ENCODE results near the gene COL27A1. TPM values are rescaled to one million over a fixed set of nuclear protein-coding genes. Genes with fewer than 3 reads are reported as not detected.

The COL27A1 gene
- total RNA-seq, 2 experiments from 2014 or later: 0.87 to 1.2 TPM

- Histone ChIP-seq H3K9me3 (ENCODE audit: control insufficient read depth in 1 of 2, insufficient read depth in 1 of 2, low read length in 2 of 2) (no peaks in the 10 kb centered on the region), H3K27ac (ENCODE audit: low read depth in 1 of 2, low read length in 2 of 2) (no peak overlapping the region), H3K36me3 (ENCODE audit: insufficient read depth, low read length) (no peaks in the 10 kb centered on the region), H3K4me1 (ENCODE audit: insufficient read depth, low read length) (no peaks in the 10 kb centered on the region), H3K27me3 (ENCODE audit: control insufficient read depth in 1 of 2, insufficient read depth in 2 of 2, low read length in 2 of 2) (no peaks in the 10 kb centered on the region), H3K4me3 (ENCODE audit: low read length) (no peak overlapping the region)
- TF ChIP-seq, protein P1, sequence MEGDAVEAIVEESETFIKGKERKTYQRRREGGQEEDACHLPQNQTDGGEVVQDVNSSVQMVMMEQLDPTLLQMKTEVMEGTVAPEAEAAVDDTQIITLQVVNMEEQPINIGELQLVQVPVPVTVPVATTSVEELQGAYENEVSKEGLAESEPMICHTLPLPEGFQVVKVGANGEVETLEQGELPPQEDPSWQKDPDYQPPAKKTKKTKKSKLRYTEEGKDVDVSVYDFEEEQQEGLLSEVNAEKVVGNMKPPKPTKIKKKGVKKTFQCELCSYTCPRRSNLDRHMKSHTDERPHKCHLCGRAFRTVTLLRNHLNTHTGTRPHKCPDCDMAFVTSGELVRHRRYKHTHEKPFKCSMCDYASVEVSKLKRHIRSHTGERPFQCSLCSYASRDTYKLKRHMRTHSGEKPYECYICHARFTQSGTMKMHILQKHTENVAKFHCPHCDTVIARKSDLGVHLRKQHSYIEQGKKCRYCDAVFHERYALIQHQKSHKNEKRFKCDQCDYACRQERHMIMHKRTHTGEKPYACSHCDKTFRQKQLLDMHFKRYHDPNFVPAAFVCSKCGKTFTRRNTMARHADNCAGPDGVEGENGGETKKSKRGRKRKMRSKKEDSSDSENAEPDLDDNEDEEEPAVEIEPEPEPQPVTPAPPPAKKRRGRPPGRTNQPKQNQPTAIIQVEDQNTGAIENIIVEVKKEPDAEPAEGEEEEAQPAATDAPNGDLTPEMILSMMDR (IDR thresholded peaks at IDR 0.05): no peak
- no peaks in the 10 kb centered on the region for H3K9me3 Mint-ChIP-seq
- no peak overlapping the region for H3K27ac Mint-ChIP-seq
- intact Hi-C loops (cut with DNase I, micrococcal nuclease): no loop called here
- ChIA-PET CTCF (no interaction called here), POLR2A (no interaction called here)
- no peaks in the 10 kb centered on the region for H3K36me3 Mint-ChIP-seq (ENCODE audit: low read depth)
- H3K4me3 Mint-ChIP-seq: no peak overlapping the region
- no peaks in the 10 kb centered on the region for H3K4me1 Mint-ChIP-seq (ENCODE audit: low read depth)
- no peak for ATAC-seq (ENCODE audit: poor library complexity)
- peaks cover 4% of the 10 kb centered on the region for H3K27me3 Mint-ChIP-seq
- no peak for DNase-seq
Observed at GRCh38 chr9:114181607-114182409, 26.5 kb downstream of the COL27A1 start.

DNA sequence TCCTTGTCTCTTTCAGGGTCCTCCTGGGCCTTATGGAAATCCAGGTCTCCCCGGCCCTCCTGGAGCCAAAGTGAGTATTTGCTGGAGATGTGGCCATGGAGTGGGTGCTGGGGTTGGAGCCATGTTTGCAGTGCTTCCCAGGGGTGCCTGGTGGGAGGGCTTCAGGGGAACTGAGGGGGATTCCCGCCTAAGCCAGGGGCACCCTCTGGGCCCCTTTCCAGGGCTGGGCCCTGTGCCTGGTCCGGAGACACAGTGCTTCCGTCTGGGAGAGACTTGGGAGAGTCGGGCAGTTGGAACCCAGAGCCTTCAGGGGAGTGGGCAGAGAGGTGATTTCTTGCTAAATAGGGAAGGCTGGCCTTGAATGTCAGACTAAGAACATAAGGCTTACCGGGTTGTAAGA is 27.7 kb downstream of the COL27A1 start:
- no peaks in the 10 kb centered on the region for H3K36me3 Mint-ChIP-seq (ENCODE audit: low read depth)
- DNase-seq (no peak), ATAC-seq (ENCODE audit: poor library complexity) (no peak)
- no peaks in the 10 kb centered on the region for H3K4me1 ChIP-seq (ENCODE audit: insufficient read depth, low read length)
- intact Hi-C loops (cut with DNase I, micrococcal nuclease): no loop called here
- H3K27me3 ChIP-seq (ENCODE audit: control insufficient read depth in 1 of 2, insufficient read depth in 2 of 2, low read length in 2 of 2): no peaks in the 10 kb centered on the region
- H3K27ac Mint-ChIP-seq: no peak overlapping the region
- TF ChIP-seq, protein P1 (IDR thresholded peaks at IDR 0.05): no peak
- H3K36me3 ChIP-seq (ENCODE audit: insufficient read depth, low read length): no peaks in the 10 kb centered on the region
- H3K4me3 Mint-ChIP-seq: no peak overlapping the region
- CTCF ChIA-PET: no interaction called here
- H3K4me1 Mint-ChIP-seq (ENCODE audit: low read depth): no peaks in the 10 kb centered on the region
- H3K9me3 ChIP-seq (ENCODE audit: control insufficient read depth in 1 of 2, insufficient read depth in 1 of 2, low read length in 2 of 2): no peaks in the 10 kb centered on the region
- H3K27me3 Mint-ChIP-seq: no peaks in the 10 kb centered on the region
- POLR2A ChIA-PET: no interaction called here
- H3K9me3 Mint-ChIP-seq: no peaks in the 10 kb centered on the region
- H3K27ac ChIP-seq (ENCODE audit: low read depth in 1 of 2, low read length in 2 of 2): no peak overlapping the region
- no peak overlapping the region for H3K4me3 ChIP-seq (ENCODE audit: low read length)

DNA sequence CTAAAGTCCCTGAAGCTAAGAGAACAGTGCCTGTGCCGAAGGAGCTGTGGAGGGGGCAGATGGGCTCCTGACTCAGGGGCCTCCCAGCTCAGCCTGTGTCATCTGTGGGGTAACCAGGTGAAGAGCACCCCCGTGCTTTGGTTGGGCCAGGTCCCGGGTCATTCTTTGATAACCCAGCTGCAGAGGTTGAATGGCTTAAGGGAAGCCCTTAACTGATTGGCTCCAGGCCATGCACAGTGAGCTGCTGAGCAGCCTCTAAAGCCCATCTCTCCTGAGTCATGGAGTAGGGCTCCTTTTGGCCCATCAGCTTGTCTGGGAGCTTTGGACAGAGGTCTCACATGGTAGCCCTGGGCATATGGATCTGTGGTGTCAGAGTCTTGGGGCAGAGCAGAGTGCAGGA is 28.7 kb downstream of the COL27A1 start:
- Histone ChIP-seq H3K9me3 (ENCODE audit: control insufficient read depth in 1 of 2, insufficient read depth in 1 of 2, low read length in 2 of 2) (no peaks in the 10 kb centered on the region), H3K36me3 (ENCODE audit: insufficient read depth, low read length) (no peaks in the 10 kb centered on the region), H3K27me3 (ENCODE audit: control insufficient read depth in 1 of 2, insufficient read depth in 2 of 2, low read length in 2 of 2) (no peaks in the 10 kb centered on the region), H3K27ac (ENCODE audit: low read depth in 1 of 2, low read length in 2 of 2) (no peak overlapping the region), H3K4me3 (ENCODE audit: low read length) (no peak overlapping the region), H3K4me1 (ENCODE audit: insufficient read depth, low read length) (no peaks in the 10 kb centered on the region)
- Mint-ChIP-seq H3K4me1 (ENCODE audit: low read depth) (no peaks in the 10 kb centered on the region), H3K9me3 (peaks cover 4% of the 10 kb centered on the region), H3K4me3 (no peak overlapping the region), H3K27ac (no peak overlapping the region), H3K36me3 (ENCODE audit: low read depth) (no peaks in the 10 kb centered on the region), H3K27me3 (no peaks in the 10 kb centered on the region)
- TF ChIP-seq, protein P1 (IDR thresholded peaks at IDR 0.05): no peak
- DNase-seq: no peak
- ChIA-PET CTCF (no interaction called here), POLR2A (no interaction called here)
- ATAC-seq (ENCODE audit: poor library complexity): no peak
- intact Hi-C loops (cut with DNase I, micrococcal nuclease): no loop called here
